HG03432 (cell line): ENCODE measurements around the gene CNTN4.

ENCODE experiments used
- ATAC-seq: cut with Tn5 transposase; IDR thresholded peaks from one replicate; pipeline ENCODE4 v1.9.1; 2021; ENCODE audit warnings: mild to moderate bottlenecking, moderate library complexity; ENCODE audit not compliant: unreplicated experiment

The CNTN4 gene

DNA sequence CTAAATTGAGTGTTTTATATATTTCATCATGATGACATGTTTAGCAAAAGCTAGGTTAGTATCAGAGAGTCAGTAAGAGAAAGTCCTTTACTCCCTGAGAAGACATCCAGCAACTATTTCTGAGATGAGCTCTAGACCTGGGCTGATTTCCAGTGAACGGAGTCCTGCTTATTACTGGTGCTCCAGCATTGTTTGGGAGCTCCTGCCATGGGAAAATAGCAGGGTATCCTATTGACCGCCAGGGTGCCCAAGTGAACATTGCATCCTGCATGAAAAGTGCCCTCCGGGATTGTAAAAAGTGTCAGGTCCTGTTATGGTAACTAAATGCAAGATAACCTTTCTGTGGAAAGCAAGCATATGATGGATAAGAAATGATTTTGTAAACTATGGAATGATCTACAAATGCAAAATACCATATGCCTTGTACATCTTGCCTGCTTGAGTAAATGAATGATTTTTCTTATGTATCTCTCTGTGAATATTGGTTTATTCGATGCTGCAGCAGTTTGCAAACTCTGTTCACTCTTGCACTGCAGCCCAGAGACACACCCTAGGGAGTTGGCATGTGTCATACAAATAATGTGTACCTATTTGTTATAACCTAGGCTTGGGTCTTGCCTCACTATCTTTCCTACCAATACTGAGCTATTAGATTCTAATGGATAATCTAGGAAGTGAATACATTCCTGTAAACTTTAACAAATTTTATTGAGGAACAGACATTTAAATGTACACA is 914.8 kb downstream of the CNTN4 start:
- ATAC-seq, result no peak

DNA sequence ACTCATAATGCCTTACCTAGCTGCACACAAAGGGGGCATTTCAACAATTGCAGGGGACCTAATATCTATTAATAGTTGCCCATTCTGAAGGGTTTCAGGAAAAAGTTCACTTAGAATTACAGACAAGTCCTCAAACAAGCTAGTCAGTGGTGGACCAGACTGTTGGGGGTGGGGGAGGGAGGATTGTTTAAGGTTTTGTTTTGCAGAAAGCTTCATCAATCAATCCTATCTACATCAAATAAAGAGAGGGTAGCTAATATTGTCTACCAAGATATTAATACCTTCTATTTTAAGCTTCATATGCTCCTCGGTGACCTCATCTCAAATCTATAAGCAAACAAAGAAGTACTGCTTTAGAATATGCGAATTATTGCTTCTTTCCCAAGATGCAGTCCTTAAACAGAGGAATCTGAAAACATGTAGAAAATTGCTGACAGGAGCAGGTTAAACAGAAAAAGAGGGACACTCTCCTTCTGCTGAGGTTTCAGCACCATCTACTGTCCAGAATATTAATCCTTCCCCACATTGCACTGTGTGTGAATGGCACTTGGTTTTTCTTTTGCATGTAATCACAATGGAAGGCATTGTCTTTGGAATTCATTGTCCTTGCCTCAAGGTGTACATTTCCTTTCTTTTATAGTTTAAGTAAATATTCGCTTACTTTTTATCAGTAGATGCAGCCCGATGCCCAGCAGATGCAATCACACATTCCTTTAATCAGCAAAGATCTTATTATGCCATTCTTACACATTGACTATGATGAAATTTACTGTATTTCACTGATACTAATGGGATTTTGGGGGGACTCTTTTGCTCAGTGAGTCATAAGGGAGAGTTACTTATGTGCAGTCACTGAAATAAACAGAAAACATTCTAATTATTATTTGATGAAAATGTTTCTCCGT is 916.8 kb downstream of the CNTN4 start:
- ATAC-seq, result peak; percentile 82

GRCh38 chr3:3016226-3016625 is 917.6 kb downstream of the CNTN4 start:
- no peak for ATAC-seq

DNA sequence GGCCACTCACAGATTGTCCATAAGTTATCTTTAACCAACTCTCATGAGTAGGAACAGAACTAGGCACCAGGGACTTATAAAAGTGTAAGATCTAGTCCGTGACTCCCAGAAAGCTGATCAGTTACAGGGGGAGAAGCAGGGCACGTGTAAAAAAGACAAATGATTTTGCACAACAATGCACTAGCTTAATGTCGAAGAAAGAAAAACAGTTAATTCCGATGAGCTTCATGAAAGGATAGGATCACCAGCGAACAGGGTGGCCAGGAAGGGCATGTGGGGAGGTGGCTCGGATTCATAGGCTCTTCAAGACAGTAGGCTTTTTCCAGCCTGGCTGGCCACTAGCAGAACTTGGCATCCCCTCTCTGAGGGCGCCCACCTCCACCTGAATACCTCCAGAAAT is 921.5 kb downstream of the CNTN4 start:
- ATAC-seq, result no peak

GRCh38 chr3:3023111-3023745 is 924.6 kb downstream of the CNTN4 start:
- no peak for ATAC-seq

- peak; percentile 98 for ATAC-seq
Measured at GRCh38 chr3:3027976-3028567, 929.4 kb downstream of the CNTN4 start.

DNA sequence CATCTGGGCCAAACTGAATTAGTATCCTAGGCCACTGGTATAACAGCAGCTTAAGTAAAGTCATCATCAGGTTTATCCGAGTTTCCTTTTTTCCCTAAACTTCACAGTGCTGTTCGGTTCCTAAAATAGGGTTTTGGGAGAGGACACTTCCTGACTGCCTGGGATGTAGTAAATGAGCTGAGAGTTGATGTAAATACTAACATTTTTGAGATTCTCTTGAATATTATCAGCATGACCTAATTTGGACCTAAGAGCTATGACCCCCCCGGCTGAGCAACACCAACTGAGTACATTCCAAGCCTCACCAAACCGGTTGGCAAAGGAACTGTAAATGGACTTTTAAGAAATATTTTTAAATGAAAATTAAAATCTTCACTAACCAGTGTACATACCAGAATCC is 932.7 kb downstream of the CNTN4 start:
- no peak for ATAC-seq

- ATAC-seq, result no peak
Measured at GRCh38 chr3:3037156-3037555, 938.5 kb downstream of the CNTN4 start.

DNA sequence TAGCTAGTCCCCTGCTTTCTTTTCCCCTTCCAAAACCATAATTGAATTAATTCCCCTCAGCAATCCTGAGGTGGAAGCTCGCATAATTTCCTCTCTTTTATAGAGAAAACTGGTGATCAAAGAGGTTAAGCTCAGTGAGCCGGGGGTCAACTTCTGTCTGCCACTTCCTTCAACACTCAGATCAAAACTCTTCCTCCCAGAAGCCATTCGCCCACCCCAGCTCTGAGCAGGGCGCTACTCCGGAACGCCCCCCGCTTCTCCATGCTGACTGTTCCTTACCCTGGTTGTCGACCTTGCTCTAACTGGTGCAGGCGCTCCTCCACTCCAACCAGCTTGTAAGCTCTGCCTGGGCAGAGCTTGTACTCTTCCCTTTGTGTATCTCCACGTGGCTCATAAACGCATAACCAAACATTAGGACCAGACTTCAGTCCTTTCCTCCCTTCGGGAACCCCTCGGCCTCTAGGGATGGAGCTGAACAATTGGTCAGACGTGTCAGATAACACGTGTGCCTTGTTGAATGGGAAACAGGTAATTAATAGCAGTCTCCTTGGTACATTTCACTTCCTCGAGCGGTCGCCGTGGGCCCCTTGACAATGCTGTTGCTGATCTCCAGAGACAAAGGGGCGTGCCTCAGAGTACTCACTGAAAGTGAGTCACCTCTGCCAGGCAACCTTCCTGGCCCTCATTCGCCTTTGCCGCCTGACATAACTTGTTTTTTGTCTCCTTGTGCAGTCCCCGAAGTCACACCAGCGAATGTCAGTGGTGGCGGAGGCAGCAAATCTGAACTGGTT is 939.7 kb downstream of the CNTN4 start:
- ATAC-seq, result peak; percentile 56

DNA sequence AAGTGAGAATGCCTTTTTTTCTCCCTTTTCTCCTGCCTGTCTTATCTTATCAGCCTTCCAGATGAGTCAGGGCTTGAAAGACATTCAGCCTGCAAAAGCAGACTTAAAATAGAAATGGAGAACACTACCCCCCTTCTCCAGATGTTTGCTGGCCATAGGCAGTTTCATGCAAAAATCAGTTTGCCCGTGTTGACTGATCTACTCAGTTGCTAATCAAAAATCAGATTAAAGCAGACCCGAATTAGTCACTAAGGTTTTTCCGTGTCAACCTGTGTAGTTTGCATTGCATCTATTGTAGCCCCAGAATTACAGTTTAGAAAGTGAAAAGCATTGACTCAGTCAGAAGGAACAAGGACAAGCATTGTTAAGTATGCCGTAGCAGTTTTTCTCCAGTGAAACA is 955.3 kb downstream of the CNTN4 start:
- ATAC-seq, result no peak

DNA sequence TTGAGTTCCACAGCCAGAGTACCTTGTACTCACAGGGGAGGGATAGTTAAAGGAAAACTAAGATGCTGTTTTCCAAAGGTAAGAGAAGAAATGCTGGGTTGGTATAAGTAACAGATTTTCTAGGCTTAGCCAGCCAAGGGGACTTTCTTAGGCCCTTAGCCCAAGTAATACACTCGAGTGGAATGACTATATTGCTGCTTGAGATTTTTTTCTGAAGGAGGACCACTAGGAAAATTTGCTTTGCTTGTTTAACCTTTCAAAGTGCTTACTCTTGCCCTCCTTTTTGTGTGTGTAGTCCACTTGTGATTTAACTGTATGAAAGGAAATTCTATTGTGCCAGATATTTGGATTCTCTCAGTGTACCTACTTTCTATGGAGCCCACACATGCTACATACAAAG is 961.0 kb downstream of the CNTN4 start:
- no peak for ATAC-seq

DNA sequence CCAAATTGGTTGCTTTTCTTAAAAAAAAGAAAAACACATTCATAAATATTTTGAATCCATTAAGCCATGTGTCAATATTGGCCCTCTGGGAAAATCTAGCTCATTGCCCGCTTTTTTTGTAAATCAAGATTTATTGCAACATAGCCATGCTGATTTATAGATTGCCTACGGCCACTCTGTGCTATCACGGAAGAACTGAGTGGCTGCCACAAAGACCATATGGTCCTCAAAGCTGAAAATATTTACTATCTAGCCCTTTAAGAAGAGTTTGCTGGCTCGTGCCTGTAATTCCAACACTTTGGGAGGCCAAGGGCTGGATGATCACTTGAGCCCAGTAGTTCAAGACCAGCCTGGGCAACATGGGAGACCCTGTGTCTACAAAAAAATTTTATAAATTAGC is 965.6 kb downstream of the CNTN4 start:
- no peak for ATAC-seq

- peak; percentile 48 for ATAC-seq
Measured at GRCh38 chr3:3065876-3066275, 967.2 kb downstream of the CNTN4 start.

- peak; percentile 74 for ATAC-seq
Measured at GRCh38 chr3:3066378-3066777, 967.7 kb downstream of the CNTN4 start.

DNA sequence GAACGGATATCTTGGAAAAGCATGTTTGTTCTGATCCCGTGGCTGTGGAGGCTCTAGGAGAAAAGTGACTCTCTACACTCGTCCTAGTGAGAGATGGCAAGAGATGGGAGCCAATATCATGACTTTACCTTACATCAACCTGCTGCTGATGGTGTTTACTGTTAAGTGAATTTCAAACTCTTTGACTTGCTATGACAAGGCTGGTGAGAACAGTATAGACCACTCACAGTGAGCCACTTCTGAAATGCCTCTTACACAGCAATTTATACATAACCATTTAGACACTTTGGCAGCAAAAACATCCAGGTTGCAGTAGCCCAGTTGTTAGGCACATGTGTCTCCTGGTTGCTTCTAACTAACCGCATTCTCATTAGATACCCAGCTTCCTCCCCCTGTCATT is 968.2 kb downstream of the CNTN4 start:
- ATAC-seq, result no peak

DNA sequence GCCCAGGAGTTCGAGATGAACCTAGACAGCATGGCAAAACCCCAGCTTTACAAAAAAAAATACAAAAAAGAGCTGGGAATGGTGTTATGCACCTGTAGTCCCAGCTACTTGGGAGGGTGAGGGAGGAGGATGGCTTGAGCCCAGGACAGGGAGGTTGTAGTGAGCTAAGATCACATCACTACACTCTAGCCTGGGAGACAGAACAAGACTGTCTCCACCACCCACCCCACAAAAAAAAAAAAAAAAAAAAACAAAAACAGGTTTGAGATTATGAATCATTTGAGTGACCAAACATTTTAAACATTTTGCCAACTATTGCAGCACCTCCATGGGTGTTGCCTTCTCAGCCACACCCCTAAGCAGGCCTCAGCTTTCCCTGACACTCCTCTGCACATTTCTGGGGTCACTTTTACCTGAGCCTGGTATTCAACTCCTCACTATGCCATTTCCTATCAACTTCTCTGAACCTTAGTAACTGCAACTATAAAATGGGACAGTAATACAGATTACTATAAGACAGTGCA is 969.8 kb downstream of the CNTN4 start:
- no peak for ATAC-seq

DNA sequence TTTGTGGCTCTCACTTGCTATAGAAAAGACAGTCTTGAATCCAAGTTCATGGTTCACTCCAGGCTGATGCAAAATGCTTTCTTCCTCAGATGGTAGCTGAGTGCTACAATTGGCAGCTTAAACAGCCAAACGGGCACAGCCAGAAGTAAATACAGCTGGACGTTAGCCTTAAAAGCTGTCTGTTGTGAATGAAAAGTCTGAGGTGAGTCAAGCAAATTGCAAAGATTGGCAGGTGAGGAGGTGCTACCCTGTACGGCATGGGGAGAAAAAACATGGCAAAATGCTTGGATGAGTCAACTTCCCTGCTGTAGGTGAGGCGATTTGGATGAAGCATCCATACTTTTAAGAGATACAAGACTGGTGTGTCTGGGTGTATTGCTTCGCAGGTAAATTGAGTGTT is 971.1 kb downstream of the CNTN4 start:
- no peak for ATAC-seq

DNA sequence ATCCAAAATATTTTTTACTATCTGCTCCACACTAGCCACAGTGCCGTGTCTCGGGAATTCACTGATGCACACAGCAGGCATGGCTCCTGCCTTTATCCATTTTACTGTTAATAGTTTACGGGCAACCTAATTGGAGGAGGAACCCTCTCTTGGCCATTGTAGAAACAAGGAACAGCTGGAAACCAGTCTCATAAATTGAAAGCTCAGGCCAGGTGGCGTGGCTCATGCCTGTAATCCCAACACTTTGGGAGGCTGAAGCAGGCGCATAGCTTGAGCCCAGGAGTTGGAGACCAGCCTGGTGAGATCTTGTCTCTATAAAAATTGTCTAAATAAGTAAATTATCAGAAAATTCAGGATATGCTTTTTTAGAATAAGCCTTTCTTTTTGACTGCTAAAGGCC is 972.5 kb downstream of the CNTN4 start:
- ATAC-seq, result no peak

DNA sequence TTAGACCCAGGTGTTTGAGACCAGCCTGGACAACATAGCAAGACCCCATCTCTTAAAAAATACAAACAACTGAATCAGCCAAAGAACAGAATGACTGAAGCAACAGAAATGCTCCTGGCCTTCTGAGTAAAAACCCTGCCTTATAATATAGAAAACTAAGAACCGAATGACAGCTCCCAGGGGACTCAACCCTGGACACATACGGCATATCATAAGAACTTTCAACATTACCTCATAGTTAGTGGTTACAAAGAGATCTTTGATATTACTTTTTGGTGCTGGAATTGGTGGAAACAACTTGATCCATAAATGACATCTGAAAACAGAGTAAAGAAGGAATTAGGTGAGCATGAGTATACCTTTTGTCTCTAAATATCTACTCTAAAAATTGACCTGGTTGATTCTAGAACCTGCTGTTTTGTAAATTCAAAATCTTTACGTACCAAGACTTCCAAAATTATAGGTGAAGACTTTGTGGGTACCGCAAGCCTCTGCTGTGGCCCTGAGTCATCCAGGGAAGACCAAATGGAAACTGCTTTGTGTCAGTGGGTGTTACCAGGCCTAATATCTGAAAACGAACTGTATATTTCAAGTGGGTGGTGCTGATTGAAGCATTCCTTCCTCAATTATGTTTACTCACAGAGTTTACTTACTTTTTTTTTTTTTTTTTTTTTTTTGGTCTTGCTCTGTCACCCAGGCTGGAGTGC is 976.0 kb downstream of the CNTN4 start:
- peak; percentile 84 for ATAC-seq

- ATAC-seq, result no peak
Measured at GRCh38 chr3:3080309-3080708, 981.6 kb downstream of the CNTN4 start.
